K562 (cell line): Measurements from ENCODE around the gene RBMXL2. TPM values are rescaled to one million over a fixed set of nuclear protein-coding genes. Genes with fewer than 3 reads are reported as not detected.

Experiments used
- ATAC-seq: fragments of 200-7000 bp; cut with Tn5 transposase; 3 replicates; pipeline ENCODE4 v1.9.1; 2020; ENCODE audit warnings: moderate library complexity
- BruUV-seq: library from RNA; stranded (reverse); fragments of 400-500 nt; replicated peaks from 2 replicates; lab custom pipeline; 2021; lab: Mats Ljungman, UMichigan
- CTCF ChIA-PET: fragments of 300-600 bp; formaldehyde crosslinking; extraction: SDS; loops from one replicate; lab custom pipeline; 2021; ENCODE audit warnings: low intra/inter-chr PET ratio; lab: Yijun Ruan, JAX
- POLR2A ChIA-PET: fragments of 300-600, 350-650 bp; sonication (Branson Sonifier 250); formaldehyde crosslinking; extraction: SDS; loops from one replicate; lab custom pipeline; 2021; ENCODE audit warnings: antibody characterized with exemption, inconsistent platforms; lab: Yijun Ruan, JAX
- DNase-seq, 4 experiments: peaks; one replicate each; pipeline versions ENCODE4 v3.0.0 to v3.0.0-alpha.2; 2011 to 2018; ENCODE audit warnings: low spot score in 3 of 4, mixed read lengths in 3 of 4; ENCODE audit errors: extremely low read depth in 1 of 4
- FAIRE-seq: peaks from 2 replicates; lab custom pipeline; 2011; peaks lifted over from hg19 to GRCh38; lab: Jason Lieb, UNC
- H2AFZ ChIP-seq: 2 replicates; pipeline ENCODE4 v1.6.0; 2011; ENCODE audit warnings: low read depth, low read length, control low read depth, inconsistent platforms
- H3K27ac ChIP-seq: fragments of 200-600 bp; 3 replicates; pipeline ENCODE4 v1.8.0; 2011; ENCODE audit warnings: low read depth, mild to moderate bottlenecking, control low read depth, inconsistent platforms, low read length, moderate library complexity, mixed read lengths; ENCODE audit errors: extremely low read depth
- H3K27me3 ChIP-seq, 2 experiments: fragments of 300-600 bp in 1 of 2; 2 replicates in 1 of 2; 3 replicates in 1 of 2; pipeline versions ENCODE4 v1.6.0 to v1.8.0; 2011; ENCODE audit warnings: inconsistent platforms in 2 of 2, low read length in 2 of 2, mild to moderate bottlenecking in 1 of 2, mixed read lengths in 1 of 2, moderate library complexity in 1 of 2; ENCODE audit not compliant: control insufficient read depth in 2 of 2, insufficient read depth in 2 of 2
- H3K36me3 ChIP-seq: fragments of 300-600 bp; 3 replicates; pipeline ENCODE4 v1.8.0; 2011; ENCODE audit warnings: mild to moderate bottlenecking, low read length, inconsistent platforms; ENCODE audit not compliant: control insufficient read depth, insufficient read depth
- H3K4me1 ChIP-seq, 2 experiments: fragments of 200-600 bp in 1 of 2; replicated peaks in 1 of 2; 2 replicates in 1 of 2; 3 replicates in 1 of 2; pipeline versions ENCODE4 v1.5.1 to v1.8.0; 2011; ENCODE audit warnings: inconsistent platforms in 2 of 2, low read length in 2 of 2, mild to moderate bottlenecking in 1 of 2, mixed read lengths in 1 of 2, moderate library complexity in 1 of 2; ENCODE audit not compliant: control insufficient read depth in 2 of 2, insufficient read depth in 2 of 2
- H3K4me2 ChIP-seq: 2 replicates; pipeline ENCODE4 v1.6.1; 2011; ENCODE audit warnings: low read length, control low read depth, inconsistent platforms, mixed read lengths; ENCODE audit not compliant: insufficient read depth
- H3K4me3 ChIP-seq: fragments of 200-600 bp; sonication (generic), shearing (Covaris generic); 2 replicates; pipeline ENCODE4 v1.5.1; 2016; ENCODE audit warnings: control low read depth, inconsistent platforms
- H3K79me2 ChIP-seq: fragments of 200-600 bp; 3 replicates; pipeline ENCODE4 v1.8.0; 2011; ENCODE audit warnings: low read length, inconsistent platforms; ENCODE audit not compliant: control insufficient read depth, insufficient read depth
- H3K9ac ChIP-seq, 2 experiments: 2 replicates each; pipeline versions ENCODE4 v1.6.0 to v1.6.1; 2011; ENCODE audit warnings: low read depth in 2 of 2, low read length in 2 of 2, control low read depth in 1 of 2, inconsistent platforms in 1 of 2, mild to moderate bottlenecking in 1 of 2, mixed read lengths in 1 of 2; ENCODE audit not compliant: insufficient read depth in 1 of 2
- H3K9me1 ChIP-seq: one replicate; pipeline ENCODE4 v1.6.0; 2011; ENCODE audit warnings: inconsistent platforms, mild to moderate bottlenecking, low read length, moderate library complexity; ENCODE audit not compliant: control insufficient read depth, insufficient read depth
- H3K9me3 ChIP-seq: replicated peaks from 2 replicates; pipeline ENCODE4 v1.5.1; 2011; ENCODE audit warnings: low read depth, low read length, inconsistent platforms; ENCODE audit not compliant: control insufficient read depth, insufficient read depth
- H4K20me1 ChIP-seq: replicated peaks from 2 replicates; pipeline ENCODE4 v1.6.1; 2011; ENCODE audit warnings: low read length, inconsistent platforms, mixed read lengths; ENCODE audit not compliant: control insufficient read depth, insufficient read depth
- CGGBP1 ChIP-seq: fragments of 250-450 bp; sonication (Bioruptor Pico); IDR thresholded peaks from 2 replicates; pipeline ENCODE4 v1.9.0; 2021; ENCODE audit warnings: mild to moderate bottlenecking
- FOXA3 ChIP-seq, 2 experiments: fragments of 450-650 bp in 1 of 2; sonication (generic) in 1 of 2; formaldehyde crosslinking; IDR thresholded peaks in 1 of 2; conservative IDR thresholded peaks in 1 of 2; 2 replicates each; pipeline versions ENCODE4 v1.4.0 to v1.8.0; 2020 to 2022; ENCODE audit warnings: mild to moderate bottlenecking in 2 of 2, missing genetic modification reagents in 1 of 2
- IFI16 ChIP-seq: fragments of 250-450 bp; sonication (Bioruptor Pico); IDR thresholded peaks from 2 replicates; pipeline ENCODE4 v2.1.2; 2022; ENCODE audit warnings: mild to moderate bottlenecking, inconsistent platforms
- RBM34 ChIP-seq: fragments of 200-400 bp; formaldehyde crosslinking; IDR thresholded peaks from 2 replicates; pipeline ENCODE4 v1.6.1; 2018; ENCODE audit warnings: low read length, borderline replicate concordance; ENCODE audit not compliant: insufficient read depth
- REST ChIP-seq, 2 experiments: fragments of 450-650 bp; formaldehyde crosslinking in 1 of 2; IDR thresholded peaks; 2 replicates each; pipeline versions ENCODE4 v1.4.0 to v1.6.1; 2014 to 2020; ENCODE audit warnings: mild to moderate bottlenecking in 2 of 2, borderline replicate concordance in 1 of 2, low read depth in 1 of 2
- TCF15 ChIP-seq: fragments of 250-450 bp; sonication (Bioruptor Pico); IDR thresholded peaks from 2 replicates; pipeline ENCODE4 v1.8.0; 2022; ENCODE audit warnings: moderate library complexity, mild to moderate bottlenecking, inconsistent platforms
- ZNF134 ChIP-seq: fragments of 250-450 bp; sonication (Bioruptor Pico); conservative IDR thresholded peaks from 2 replicates; pipeline ENCODE4 v1.4.0; 2020
- WGBS: fragments of 100-300 bp; shearing (Covaris generic); methylation state at CpG from one replicate; pipeline ENCODE4 v1.1.6; 2016; ENCODE audit warnings: low coverage, mixed read lengths; ENCODE audit not compliant: insufficient coverage; ENCODE audit errors: missing lambda C conversion rate; 5-methylcytosine and 5-hydroxymethylcytosine counted together
- in situ Hi-C: fragments of 300-500 bp; cut with MboI; formaldehyde crosslinking; loops from 4 replicates; pipeline ENCODE4 v1.15.0; 2018; ENCODE audit warnings: inconsistent platforms, mixed read lengths
- intact Hi-C: fragments of 100-400 bp; cut with micrococcal nuclease; formaldehyde crosslinking; loops from 2 replicates; pipeline ENCODE4 v1.14.2; 2022
- polyA plus RNA-seq, 8 experiments: library from polyadenylated mRNA; depleted of rRNA in 4 of 8; stranded (reverse) in 5 of 8; unstranded in 3 of 8; fragments of >200 nt; fragmentation: Nextera tagmentation in 2 of 8; fragmentation: Illumina TruSeq in 1 of 8; extraction: Ambion mirVana in 2 of 8; extraction: Trizol in 1 of 8; gene quantifications; 2 replicates each; pipeline versions ENCODE4 v1.2.1 to v1.2.3, GENCODE V29; 2011 to 2014; ENCODE audit warnings: inconsistent platforms in 1 of 8, missing spikeins in 1 of 8
- total RNA-seq, 7 experiments: library from RNA; depleted of rRNA in 6 of 7; stranded (reverse); fragments of >200 nt in 6 of 7; fragmentation: Illumina TruSeq in 2 of 7; extraction: Trizol in 2 of 7; gene quantifications; 2 replicates each; pipeline versions ENCODE4 v1.2.1 to v1.2.3, GENCODE V29; 2011 to 2021; ENCODE audit warnings: low replicate concordance in 1 of 7

Gene RBMXL2
- total and polyA plus RNA-seq, 9 of the 15 experiments (the other 6 are each of a cell fraction or from before 2014, with no cell fraction given), result 0.07 to 0.45 (median 0.21) TPM; not detected in 3

GRCh38 chr11:7060868-7061267 lies 27.9 kb upstream of the RBMXL2 start:
- CTCF ChIA-PET, result no interaction called here
- Histone ChIP-seq H2AFZ (no peak overlapping the region), H3K9ac (no peak overlapping the region), H3K36me3 (no peaks in the 10 kb centered on the region), H4K20me1 (no peaks in the 10 kb centered on the region), H3K79me2 (no peaks in the 10 kb centered on the region), H3K4me2 (no peak overlapping the region), H3K4me1 (no peaks in the 10 kb centered on the region), H3K4me3 (no peak overlapping the region), H3K9me3 (no peaks in the 10 kb centered on the region), H3K27me3 (no peaks in the 10 kb centered on the region), H3K9me1 (no peaks in the 10 kb centered on the region), H3K27ac (no peak overlapping the region)
- ATAC-seq (no peak), FAIRE-seq (no peak), DNase-seq (no peak)
- in situ Hi-C loops (no loop called here), intact Hi-C loops (no loop called here)
- WGBS, result 6% methylated on average over 1 of the region's 1 CpG
- POLR2A ChIA-PET, result no interaction called here
- TF ChIP-seq FOXA3 (CRISPR knock-in tag; conservative IDR thresholded peaks at IDR 0.05 in 1 of 2, IDR thresholded peaks at IDR 0.05 in 1 of 2) (no peak), IFI16 (CRISPR knock-in tag) (no peak), CGGBP1 (CRISPR knock-in tag) (no peak), RBM34 (no peak)
- no TSS peak for BruUV-seq

GRCh38 chr11:7062534-7062933 lies 26.3 kb upstream of the RBMXL2 start:
- no peaks in the 10 kb centered on the region for H4K20me1 ChIP-seq
- no peaks in the 10 kb centered on the region for H3K4me1 ChIP-seq
- H3K9me3 ChIP-seq, result no peaks in the 10 kb centered on the region
- H3K4me2 ChIP-seq, result no peak overlapping the region
- no peaks in the 10 kb centered on the region for H3K36me3 ChIP-seq
- ChIA-PET POLR2A (no interaction called here), CTCF (no interaction called here)
- ATAC-seq (no peak), FAIRE-seq (no peak), DNase-seq (no peak)
- no peak overlapping the region for H3K27ac ChIP-seq
- H3K4me3 ChIP-seq, result no peak overlapping the region
- H3K27me3 ChIP-seq, result no peaks in the 10 kb centered on the region
- H3K9me1 ChIP-seq, result no peaks in the 10 kb centered on the region
- no TSS peak for BruUV-seq
- 22% methylated on average over 2 of the region's 2 CpGs for WGBS
- intact Hi-C loops, result no loop called here
- in situ Hi-C loops, result no loop called here
- H3K79me2 ChIP-seq, result no peaks in the 10 kb centered on the region
- H3K9ac ChIP-seq, result no peak overlapping the region
- no peak overlapping the region for H2AFZ ChIP-seq
- TF ChIP-seq TCF15 (CRISPR knock-in tag) (no peak), ZNF134 (no peak), REST (IDR thresholded peaks at IDR 0.05; ENCODE audit: borderline replicate concordance) (peak; percentile 43; the same call in 1 of the 2 replicates), REST (CRISPR knock-in tag; IDR thresholded peaks at IDR 0.05; ENCODE audit: low read depth) (no peak)
